GOT3 (cell line): ENCODE data around the gene EXD3.

Experiments
- DNase-seq: peaks from one replicate; lab custom pipeline; 2025; ENCODE audit warnings: mixed read lengths; lab: John Stamatoyannopoulos, UW

The EXD3 gene

GRCh38 chr9:137432687-137433348 is 9.9 kb upstream of the EXD3 start:
- no peak for DNase-seq

GRCh38 chr9:137431416-137431931 is 8.5 kb upstream of the EXD3 start:
- DNase-seq, result no peak

GRCh38 chr9:137430723-137431415 is 7.9 kb upstream of the EXD3 start:
- no peak for DNase-seq

GRCh38 chr9:137429974-137430722 is 7.2 kb upstream of the EXD3 start:
- DNase-seq, result no peak

- DNase-seq, result no peak
Measured at GRCh38 chr9:137429546-137429890, 6.6 kb upstream of the EXD3 start.

- DNase-seq, result no peak
Measured at GRCh38 chr9:137428841-137429545, 6.0 kb upstream of the EXD3 start.

- DNase-seq, result no peak
Measured at GRCh38 chr9:137428311-137428630, 5.3 kb upstream of the EXD3 start.

GRCh38 chr9:137427454-137428310 is 4.7 kb upstream of the EXD3 start:
- no peak for DNase-seq

- DNase-seq, result no peak
Measured at GRCh38 chr9:137426018-137426681, 3.2 kb upstream of the EXD3 start.

- DNase-seq, result no peak
Measured at GRCh38 chr9:137423514-137424291, 741 bp upstream of the EXD3 start.

- no peak for DNase-seq
Measured at GRCh38 chr9:137421838-137422603, 941 bp downstream of the EXD3 start.

GRCh38 chr9:137417161-137418021 is 5.6 kb downstream of the EXD3 start:
- DNase-seq, result no peak

- DNase-seq, result no peak
Measured at GRCh38 chr9:137416563-137417151, 6.3 kb downstream of the EXD3 start.

- no peak for DNase-seq
Measured at GRCh38 chr9:137416006-137416562, 6.9 kb downstream of the EXD3 start.

- DNase-seq, result no peak
Measured at GRCh38 chr9:137415451-137415850, 7.5 kb downstream of the EXD3 start.

GRCh38 chr9:137412431-137412830 is 10.5 kb downstream of the EXD3 start:
- no peak for DNase-seq

- DNase-seq, result peak; percentile 17
Measured at GRCh38 chr9:137411645-137412380, 11.1 kb downstream of the EXD3 start.
